ENCODE data around the gene HMX1.

The HMX1 gene

DNA sequence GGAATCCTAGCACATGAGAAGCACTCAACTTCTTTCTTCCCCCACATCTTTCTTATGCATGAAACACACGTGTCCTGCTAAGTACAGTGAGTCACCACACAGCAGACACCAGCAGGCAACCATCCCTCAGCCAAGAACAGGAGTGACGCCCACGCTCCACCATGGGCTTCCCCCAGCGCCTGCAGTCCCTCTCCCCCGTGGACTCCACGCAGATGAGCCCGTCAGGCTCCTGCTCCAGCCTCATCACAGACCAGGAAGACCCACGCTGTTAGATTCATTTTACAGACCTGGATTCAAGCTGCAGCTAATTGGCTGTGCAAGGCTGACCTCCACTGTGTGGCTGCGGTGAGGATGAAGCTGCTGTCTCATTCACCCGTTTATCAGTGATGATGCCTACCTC is 16.7 kb downstream of the HMX1 start:
- DNase-seq, result no peak

DNA sequence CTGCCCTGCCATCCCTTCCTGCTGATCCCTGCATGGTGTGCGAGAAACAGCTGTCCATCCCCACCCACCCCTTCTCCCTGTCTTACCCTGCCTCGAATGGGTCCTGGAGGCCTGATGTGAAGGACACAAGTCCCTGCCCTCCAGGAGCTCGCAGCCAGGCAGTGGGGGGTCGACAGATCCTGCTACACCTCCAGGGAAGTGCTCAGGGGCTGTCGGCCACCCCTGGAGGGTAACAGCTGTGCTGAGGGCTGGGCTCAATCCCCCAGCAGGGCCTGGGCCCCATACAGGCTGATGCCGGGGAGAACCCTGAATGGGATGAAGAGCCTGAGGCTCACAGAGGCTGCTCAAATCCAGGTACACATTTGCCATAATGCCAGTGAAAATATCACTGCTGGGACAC is 17.6 kb downstream of the HMX1 start:
- DNase-seq, result no peak

DNA sequence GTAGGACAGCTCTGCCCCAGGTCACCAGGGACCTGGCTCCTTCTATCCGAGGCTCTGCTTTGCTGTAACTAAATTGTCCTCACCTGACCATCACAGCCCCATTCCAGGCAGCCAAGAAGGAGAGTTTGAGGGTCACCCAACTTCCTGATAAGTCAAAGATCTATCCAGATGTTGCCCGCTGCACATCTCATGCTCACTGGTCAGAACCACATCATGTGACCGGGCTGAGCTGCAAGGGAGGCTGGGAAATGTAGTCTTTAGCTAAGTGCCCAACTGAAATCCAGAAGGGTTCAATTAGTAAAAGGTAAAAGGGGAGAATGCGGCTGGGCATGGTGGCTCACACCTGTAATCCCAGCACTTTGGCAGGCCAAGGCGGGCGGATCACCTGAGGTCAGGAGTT is 18.4 kb downstream of the HMX1 start:
- no peak for DNase-seq

DNA sequence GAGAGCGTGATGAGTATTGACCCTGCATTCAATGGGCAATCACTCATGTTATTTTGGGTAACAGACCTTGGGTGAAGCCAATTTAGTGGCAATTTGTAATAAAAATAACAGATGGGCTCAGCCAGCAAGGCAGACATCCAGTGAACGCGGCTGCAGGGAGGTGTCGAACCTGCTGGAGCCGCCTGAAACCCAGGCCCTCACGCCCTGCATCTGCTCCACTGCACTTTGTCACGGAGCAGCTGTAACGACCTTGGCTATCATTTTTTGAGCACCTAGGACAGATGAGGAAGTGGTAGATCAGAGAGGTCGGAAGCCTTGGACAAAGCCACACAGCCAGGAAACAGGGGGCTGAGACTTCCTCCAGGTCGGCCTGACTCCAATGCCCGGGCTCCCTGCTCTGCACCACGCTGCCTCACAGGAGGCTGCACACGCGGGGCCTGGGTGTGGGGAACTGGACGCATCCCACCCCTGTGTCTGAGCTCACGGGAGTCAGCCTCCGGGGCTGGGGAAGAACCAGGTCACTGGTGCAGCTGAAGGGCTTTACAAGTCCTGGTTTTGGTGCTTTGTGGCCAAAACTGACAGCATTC is 19.4 kb downstream of the HMX1 start:
- no peak for DNase-seq

DNA sequence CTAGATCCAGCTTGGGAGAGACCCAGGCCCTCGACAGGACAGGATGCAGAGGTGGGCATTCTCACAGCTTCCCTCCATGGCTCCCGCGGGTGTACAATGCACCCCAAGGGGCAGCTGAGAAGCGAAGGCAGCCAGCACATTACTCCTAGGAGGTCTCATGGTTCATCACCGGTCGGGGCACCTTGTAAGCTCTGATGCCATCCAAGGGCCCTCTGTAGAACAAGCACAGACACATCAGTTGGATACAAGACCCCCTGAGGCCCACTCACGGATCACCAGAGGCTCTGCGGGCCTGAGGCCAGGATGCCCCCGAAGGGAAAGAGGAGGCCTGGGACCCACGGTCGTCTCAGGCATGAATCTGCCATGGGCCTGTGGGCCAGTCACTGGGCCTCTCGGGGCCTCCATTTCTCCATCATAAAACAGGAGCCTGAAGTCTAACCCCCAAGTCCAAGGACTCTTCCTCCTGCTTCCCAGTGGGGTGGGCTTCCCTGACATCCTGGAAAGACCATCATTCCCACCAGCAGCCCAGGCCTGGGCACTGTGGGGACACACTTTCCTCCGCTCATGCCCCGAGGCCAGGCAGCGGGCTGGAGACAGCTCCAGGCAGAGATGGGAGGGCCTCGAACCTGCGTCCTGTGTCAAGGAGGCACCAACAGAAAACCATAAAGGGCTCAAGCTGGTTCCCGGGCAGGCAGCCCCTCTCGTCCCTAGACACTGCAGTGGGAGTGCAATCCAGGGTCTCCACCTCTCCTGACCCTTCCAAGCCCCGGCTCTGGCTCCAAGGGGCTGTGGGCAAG is 20.1 kb downstream of the HMX1 start:
- no peak for DNase-seq

DNA sequence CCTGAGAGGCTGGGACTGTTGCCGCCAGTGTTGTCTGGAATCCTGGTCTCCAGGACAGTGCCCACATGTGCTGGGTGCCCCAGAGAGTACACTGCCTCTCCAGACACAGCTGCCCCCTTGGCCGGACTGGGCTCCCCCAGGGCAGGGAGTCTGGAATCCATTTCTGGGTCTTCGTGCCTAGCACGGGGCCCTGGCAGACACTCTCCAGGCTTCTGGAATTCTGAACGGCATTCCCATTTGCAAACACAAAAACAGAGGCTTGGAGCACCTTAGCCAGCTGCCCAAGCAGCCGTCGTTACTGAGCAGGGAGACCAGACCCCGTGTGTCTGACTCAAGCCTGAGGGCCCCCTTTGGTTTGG is 20.8 kb downstream of the HMX1 start:
- DNase-seq, result no peak

DNA sequence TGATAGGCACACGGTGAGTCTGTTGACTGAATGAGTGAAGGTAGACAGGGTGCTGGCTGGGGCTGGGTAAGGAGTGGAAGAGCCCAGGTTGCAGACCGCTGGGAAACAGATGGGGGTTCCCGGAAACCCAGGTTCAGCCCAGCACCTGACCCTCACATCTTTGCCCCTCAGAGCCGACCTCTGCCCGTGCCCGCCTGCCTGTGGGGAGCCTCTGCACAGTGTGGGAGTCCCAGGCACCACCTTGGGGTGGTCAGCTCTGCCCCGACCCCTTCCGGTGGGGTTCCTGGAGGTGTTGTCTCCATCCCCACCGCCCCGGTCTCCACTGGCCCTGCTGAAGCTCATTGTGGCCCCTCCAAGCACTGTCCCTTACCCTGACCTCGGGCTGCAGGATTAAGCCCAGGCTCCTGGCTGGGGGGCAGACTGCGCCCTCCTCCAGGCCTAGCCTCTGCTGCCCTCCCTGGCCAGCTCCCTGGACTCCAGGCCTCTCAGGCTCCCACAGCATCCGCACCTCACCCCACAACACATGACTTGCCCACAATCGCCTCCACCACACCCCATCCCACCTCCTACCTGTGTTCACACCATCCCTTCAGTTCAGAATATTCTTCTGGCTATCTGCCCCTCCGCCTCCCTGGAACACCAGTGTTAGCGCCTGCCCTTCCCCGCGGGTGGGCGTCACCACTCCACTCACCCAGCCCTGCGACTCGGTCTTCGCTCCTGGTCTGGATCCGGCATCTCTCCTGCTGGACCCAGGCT is 21.4 kb downstream of the HMX1 start:
- no peak for DNase-seq

DNA sequence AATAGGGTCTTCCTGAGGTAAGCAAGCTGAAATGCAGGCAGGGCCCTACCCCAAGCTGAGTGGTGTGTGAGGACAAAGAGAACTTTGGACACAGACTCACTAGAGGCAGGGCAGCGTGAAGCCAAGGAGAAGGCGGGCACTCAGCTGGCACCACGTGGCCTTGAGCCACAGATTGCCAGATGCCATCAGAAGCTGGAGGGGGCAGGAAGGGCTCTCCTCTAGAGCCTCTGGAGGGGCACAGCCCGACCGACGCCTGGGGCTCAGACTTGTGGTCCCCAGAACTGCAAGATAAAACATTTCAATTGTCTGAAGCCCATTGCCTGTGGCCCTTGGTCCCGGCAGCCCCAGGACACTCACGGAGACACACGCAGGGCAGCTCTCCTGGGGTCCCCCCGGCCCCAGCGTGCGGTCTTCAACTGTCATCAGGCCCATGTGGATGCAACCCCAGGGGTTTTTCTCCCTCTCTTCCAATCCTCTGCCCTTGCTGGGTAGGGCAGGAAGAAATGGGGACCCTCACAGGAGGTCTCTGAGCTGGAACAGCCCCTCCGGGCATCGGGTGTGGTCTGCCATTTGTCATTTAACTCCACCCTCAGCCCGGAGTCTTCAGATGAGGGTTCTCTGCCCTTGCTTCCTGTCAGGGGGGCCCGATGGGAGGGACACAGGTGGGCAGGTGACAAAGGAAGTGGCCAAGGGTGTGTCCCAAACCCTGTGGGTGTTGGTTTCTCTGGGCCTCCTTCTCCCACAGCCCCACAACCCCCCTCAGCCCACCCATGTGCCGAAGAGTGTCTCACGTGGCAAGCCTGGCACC is 22.2 kb downstream of the HMX1 start:
- no peak for DNase-seq

DNA sequence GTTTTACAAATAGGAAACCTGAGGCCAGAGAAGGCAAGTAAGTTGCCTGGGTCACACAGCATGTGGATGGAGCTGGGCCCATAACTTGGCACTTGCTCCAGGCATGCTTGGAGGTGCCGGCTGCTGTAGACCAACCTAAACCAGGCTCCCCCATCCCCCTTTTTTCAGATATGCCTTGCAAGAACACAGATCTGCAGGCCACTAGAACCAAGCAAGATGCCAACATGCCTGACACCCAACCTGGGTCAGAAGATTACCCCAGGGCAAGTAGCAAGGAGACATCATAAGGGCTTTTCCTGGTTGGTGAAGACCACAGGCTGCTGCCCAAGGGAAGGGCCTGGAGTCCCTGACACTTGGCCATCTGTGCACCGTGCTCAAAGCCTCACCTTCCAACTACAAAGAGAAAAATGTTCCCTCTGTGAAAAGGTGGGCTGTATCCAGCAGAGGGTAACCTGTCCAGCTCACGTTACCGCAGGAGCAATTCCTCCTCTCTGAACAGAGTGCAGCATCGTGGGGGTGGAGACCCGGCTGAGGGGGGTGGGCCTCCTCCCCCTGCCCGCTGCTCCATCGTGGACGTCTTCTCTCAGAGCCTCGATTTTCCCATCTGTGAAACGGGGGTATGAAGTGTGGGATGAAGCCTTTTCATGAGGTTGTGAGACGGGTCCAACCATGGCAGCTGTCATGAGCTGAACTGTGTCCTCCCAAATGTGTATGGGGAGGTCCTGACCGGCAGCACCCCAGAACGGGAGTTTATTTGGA is 23.0 kb downstream of the HMX1 start:
- no peak for DNase-seq

DNA sequence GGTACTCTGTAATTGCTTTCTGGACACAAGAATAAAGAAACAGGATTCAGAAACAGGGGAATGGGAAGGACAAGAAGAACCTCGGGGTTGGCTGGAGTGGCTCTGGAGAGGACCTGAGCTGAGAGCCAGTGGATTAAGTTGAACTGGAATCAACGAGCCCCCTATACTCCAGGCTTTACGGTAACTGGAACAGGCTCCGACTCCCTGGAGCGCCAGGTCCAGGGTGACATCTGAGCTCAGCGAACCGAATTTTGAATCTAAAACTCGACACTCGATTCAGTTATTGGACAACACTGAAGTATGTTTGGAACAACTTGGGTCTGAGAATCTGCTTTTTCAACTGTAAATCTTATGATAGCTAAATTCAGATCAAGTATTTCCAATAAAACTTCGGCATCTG is 23.9 kb downstream of the HMX1 start:
- no peak for DNase-seq

DNA sequence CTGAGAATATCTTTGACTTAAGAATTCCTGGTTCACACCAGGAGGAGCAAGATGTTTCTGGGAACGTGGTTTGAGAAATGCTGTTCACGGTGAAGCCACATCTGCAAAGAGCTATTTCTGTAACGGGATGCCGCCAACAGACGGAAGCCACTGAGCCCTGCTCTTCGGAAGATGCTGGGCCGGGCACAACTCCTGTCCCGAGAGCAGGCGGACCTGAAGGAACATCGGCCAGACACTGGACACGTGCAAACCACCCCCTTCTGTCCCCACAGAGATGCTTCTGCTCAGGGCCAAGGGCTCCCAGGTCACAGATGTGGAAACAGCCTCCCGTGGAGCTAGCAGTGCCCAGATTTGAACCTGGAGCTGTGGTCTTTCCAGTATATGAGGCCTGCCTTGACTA is 24.3 kb downstream of the HMX1 start:
- no peak for DNase-seq

DNA sequence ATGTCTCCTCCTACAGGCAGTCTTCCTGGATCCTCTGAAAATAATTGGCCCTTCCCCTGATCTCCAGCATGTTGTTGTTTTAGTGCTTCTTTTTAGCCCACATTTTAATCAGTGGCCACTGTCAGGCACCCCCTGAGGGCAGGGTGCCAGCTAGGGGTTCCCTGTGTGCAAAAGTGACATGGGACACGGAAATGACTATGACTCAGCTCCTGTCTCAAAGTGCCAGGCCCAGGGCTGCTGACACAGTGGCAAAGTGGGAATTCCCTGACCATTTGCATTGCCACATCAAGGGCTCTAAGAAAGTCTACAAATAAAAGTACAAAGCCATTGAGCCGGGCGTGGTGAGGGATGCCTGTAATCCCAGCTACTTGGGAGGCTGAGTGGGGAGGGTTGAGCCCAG is 24.8 kb downstream of the HMX1 start:
- no peak for DNase-seq

DNA sequence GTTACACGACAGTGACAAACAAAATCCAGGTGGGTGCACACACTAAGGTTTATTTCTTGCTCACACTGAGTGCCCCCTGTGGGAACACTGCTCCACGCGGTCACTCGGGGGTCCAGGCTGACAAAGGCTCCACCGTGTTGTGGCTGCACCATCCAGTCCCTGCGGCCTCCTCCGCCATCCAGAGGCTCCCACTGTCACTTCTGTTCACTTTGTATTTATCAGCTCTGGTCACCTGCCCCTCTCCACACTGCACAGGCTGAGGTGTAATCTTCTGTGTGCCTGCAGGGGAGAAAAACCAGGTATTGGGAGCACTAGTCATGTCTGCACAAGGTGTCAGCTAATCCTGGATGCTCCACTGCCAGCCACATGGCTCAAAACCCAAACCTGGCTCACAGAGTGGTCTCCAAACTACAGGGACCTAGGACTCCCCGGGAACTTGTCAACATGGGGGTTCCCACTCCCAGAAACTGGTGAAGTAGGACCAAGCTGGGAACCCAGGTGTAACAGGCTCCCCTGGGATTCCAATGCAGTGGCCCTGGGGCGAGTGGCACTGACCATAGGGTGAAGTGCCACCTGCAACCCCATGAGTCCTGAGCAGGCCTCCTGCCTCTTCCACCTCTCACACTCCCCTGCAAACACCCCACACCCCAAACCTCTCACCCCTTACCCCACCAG is 25.5 kb downstream of the HMX1 start:
- no peak for DNase-seq

DNA sequence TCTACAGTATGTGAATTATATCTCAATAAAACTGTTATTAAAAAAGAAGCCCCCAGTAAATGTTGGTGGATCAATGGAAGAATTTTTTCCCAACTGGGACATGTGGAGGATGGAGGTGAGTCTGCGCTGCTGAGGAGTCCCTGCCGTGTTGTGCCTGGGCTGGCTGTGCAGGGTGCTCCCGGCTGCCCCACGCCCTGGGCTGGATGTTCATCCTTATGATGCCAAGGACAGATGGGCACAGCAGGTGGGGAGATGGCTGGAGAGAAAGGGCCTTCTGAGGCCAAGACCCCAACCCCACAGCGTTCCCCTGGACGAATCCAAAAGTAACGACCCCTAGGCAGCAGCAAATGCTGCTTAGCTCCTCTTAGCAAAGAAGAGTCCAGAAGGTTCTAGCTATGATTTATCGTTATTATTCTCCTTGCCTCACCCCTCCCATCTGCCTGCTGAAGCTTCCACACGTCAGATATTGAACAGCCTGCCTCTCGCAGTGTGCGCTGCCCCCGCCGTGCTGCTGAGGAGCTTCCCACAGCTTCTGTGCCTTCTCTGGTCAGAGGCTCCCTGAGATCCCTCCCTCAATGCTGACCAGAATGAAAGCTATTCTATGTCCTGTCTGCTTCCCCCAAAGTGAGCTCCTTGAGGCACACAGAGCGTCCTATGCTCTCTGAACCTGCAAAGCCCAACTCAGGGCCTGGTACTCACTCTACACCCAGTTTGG is 26.5 kb downstream of the HMX1 start:
- no peak for DNase-seq

DNA sequence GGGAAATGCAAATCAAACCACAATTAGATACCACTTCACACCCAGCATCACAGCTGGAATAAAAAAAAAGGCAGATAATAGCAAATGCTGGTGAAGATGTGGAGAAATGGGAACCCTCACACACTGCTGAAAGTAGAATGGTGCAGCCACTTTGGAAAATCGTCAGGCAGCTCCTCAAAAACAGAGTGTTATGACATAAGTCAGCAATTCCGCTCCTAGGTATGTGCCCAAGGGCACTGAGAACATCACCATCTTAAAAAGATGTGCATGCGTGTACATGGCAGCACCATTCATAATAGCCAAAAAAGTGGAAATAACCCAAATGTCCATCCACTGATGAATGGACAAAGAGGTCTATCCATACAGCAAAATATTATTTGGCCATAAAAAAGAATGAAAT is 28.0 kb downstream of the HMX1 start:
- no peak for DNase-seq

DNA sequence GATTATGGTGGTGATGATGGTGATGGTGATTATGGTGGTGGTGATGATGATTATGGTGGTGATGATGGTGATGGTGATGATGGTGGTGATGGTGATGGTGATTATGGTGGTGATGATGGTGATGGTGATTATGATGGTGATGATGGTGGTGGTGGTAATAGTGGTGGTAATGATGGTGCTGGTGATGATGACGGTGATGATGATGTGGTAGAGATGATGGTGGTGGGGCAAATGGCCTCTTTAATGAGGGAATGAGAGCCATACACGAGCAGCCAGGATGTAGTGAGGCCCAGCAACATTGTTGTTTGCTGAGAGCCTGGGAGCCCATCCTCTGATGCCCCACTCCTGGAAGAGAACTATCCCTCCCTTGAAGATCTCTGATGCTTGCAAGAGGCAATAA is 29.0 kb downstream of the HMX1 start:
- DNase-seq, result no peak

DNA sequence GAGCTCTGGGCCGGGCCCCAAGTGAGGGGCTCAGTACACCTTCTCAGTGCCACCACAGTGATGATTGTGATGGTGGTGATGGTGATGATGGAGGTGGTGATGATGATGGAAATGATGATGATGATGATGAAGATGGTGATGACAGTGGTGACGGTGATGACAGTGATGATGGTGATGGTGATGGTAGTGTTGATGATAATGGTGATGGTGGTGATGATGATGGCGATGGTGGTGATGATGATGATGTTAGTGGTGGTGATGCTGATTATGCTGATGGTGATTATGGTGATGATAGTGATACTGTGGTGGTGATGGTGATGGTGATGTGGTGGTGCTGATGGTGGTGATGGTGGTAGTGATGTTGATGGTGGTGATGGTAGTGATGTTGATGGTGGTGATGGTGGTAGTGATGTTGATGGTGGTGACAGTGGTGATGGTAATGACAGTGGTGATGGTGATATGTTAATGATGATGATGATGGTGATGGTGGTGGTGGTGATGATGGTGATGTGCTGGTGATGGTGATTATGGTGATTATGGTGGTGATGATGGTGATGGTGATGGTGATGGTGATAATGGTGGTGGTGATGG is 29.9 kb downstream of the HMX1 start:
- DNase-seq, result no peak

DNA sequence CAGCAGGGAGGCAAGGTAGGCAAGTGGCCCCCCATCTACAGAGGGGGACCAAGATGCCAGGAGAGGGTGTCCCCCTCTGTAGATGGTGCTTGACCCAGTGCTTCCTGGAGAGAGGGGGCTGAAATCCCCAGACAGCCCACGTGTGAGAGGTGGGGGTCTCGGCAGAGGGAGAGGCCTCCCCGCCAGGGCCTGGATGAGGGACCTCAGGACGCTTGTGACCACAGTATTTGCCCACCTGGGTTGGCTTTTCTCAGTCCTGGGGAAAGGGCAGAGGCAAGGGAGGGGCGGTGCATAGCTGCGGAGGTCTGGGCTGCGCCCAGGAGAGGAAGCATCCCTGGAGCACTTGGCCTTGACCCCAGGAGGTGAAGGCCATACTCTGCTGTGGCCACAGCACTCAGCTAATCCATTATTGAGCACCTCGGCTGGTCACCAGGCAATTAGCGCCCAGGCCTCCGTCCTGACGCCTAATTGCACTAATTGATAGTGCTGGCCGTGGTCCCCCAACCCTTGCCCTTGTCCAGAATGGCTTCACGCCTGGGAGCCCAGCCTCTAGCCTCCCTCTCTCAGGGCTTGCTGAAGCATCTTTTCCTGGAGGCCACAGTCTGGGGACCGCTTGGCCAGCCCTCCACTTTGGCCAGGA is 30.7 kb downstream of the HMX1 start:
- DNase-seq, result no peak

DNA sequence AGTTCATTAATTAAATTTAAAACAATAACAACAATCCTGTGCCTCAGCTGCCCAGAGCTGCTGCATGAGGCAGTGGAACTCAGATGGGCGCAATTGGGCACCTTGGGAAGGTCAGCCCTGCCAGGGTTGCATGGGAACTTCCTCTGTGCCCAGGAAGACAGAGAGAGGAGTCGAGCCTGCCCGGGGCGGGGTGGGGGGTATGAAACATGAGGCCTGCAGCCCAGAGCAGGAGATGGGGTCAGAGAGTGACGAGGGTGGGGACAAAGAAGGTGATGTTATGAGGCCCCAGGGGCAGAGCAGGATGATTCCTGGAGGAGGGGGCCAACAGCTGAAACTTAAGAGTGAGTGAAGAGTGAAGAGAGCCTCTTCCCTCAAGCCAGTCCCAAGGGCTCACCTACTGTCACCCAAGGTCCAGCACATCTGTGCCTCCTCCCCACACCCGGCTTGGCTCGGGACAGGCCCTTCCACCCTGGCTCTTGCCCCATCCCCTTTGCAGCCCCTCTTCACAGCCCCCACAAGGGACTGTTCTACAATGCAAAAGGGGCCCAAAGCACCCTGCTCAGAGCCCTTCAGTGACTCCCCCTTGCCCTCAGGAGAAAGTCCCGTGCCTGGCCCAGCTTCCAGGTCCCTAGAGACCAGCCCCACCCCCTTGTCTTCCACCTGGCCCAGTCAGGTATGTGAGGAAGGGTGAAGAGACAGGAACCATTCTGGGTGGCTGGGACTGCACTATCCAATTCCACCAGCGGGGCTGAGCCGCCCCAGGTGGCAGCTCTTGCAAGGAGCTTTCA is 31.4 kb downstream of the HMX1 start:
- DNase-seq, result no peak

Data from stimulated activated CD4-positive, alpha-beta T cell treated with anti-CD3 and anti-CD28 coated beads, Interleukin-4, amount 100 ng/mL, for 24 hours (primary cell).